NCI-H82 treated with DMSO at 0.1 percent for 48 hours (cell line): ENCODE measurements around the gene KL.

Experiments
- DNase-seq: peaks from one replicate; lab custom pipeline; 2025; ENCODE audit not compliant: unreplicated experiment; lab: John Stamatoyannopoulos, UW

The KL gene

DNA sequence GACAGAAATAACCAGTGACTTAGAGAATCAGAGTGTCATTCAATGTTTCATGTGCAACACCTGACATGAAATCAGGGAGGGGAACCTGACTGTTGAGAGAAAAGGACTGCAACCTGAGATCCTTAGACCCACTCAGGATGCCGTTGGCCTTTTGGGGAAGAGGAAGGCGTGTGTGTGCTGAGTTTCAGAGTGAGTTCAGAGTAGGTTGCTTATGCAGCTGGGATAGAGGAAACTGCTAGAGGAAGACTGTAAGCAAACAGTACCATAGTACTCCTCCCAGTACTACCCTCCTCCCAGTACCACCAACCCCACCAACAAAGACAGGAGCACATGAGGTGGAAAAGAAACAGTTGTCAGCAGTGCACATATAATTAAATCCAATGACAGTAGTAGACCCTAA lies 63.7 kb downstream of the KL start:
- no peak for DNase-seq

DNA sequence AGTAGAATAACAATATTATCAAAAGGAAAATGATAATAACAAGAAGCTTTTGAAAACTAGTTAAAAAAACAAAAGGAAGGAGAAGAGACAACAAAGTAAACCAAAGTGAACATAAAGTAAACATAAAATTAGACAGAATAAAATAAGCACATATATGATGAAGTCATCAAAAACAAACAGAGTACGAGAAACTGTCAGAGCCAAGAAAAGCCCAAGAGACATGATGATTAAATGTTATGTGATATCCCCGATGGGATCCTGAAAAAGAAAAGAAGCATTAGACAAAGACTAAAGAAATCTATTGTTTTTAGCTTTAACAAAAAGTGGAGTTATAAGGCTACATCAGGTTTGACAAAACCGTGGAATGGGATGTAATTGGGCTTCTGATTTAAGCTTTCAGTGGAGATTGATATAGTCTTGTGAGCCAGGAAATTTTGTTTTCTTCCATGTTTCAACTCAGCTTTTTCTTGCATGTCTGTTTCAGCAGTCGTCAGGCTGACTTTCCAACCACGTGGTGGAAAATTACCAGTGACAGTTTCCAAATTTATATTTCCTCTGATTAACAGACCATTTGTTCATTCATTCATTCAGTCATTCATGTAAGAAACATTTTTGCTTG lies 64.9 kb downstream of the KL start:
- no peak for DNase-seq

DNA sequence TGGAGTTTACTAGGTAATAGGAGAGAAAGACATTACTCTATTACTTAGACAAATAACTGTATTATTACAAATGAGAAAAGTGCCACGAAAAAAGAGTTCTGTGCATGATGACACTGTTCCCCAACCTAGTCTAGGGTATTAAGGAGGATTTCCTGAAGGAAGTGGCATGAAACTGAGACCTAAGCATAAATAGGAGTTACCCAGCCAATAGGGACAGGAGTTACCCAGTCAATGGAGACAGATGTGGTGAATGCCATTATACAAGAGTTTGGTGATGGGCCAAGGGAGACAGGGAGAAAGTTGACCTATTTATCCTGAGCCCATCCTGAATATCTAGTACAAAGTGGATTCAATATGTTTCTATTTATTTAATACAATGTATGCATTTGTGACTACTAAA lies 65.4 kb downstream of the KL start:
- no peak for DNase-seq

DNA sequence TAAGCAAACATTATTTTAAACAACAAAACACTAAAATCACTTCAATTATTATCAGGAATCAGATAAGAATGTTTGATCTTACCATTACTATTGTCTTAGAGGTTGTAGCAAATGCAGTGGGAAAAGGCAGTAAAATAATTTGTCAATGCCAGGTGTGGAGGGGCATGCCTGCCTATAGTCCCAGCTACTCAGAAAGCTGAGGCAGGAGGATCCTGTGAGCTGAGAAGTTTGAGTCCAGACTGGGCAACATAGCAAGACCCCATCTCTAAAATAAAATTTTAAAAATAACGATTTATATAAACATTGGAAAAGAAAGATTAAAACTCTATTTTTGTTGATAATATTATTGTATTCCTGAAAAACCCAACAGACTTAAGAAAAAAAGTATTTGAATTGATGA lies 66.8 kb downstream of the KL start:
- DNase-seq: no peak

DNA sequence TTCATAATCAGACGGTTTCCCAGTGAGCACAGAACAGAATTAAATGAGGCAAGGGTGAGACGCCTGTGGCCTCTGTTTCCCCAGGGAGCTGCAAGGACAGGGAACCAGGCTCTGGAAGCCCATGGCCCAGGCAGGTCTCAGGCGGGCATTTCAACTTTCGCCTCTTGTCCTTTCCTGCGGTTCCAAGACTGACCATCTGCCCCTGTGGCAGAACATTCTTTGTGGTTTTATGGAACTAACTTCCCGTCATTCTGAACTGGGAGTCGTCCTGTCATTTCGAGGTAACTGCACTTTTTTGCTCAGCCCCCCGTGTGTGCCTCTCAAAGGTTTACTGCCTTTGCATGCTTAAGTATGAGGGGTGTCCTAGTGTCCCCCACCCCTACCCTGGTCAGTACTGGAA lies 70.9 kb downstream of the KL start:
- DNase-seq: no peak

DNA sequence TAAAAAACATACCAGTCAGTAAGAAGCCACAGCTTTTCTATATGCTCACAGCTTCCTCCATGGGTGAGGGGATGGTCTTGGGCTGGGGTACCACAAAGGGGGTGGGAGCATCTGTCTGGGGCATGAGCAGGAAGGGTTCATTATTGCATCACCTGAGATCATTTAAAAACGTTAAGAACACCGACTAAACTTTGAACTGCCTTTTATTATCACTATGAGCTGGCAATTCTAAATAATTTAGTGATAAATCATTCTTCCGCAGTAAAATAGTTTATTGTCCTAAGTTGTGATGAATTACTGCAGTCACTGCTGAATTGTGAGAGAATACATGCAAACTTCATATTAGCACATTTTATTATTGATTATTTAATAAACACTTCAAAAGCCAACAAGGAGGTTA lies 71.6 kb downstream of the KL start:
- DNase-seq: no peak

DNA sequence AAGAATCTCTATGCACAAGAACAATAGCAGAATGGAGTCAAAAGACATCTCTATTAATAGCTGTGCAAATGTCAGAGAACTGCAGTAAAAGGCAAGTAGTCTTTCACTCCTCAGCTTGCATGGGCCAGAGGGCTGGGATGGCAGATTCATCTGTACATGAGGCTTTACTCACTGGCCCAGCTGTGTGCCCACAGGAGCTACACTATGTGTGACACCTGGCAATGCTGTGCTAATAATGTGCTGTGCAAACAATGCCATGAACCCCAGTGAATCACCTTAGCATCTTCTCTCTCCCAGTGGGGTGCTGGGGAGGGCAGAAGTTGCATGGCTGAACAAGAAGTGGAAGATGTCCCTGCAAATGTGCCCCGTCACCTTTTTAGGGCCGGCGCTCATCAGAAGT lies 73.1 kb downstream of the KL start:
- no peak for DNase-seq

DNA sequence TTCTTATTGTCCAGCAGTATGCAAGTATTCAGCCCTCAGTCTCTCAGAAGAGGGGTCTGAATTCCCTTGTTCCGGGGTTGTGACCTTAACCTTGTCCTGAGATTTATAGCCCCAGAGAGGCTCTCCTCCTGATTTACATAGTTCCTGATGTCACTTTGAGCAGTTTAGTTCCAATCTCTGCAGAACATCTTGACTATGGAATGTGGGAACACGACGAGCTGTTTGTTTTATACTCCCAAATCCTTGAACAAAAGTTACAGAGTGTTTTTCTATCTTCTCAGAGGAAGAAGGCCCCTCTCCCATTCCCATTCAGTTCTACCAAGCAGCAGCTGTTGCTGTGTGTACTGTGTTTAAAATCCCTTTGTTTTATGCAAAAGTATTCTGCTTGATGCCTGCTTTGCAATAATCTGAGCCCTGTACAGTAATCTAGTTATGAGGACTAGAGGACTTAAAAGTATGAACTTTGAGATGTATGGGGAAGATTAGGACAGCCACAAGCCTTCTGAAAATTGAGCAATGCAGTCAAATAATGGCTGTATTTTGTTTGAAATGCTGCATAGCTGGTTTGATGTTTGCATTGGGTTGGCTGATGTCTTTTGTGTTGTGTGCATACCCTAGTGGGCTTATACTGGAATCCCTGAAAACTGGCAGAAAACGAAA lies 74.7 kb downstream of the KL start:
- DNase-seq: peak; percentile 6

DNA sequence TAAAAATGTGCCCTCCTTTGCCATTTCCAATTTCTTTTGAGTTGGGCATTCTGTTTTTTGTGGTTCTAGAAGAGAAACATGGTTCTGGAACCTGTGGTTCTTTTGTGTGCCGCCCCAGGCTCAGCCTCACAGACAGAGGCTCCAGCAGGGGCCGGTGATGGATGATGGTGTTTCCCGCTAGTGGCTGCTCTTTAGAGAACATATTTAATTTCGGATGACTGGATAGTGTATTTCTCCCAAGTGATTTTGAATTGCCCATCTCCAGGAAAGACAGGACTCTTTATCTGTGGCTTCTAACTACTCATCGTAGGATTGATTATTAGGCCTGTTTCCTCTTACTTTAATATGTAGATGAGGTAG lies 75.2 kb downstream of the KL start:
- DNase-seq: no peak

DNA sequence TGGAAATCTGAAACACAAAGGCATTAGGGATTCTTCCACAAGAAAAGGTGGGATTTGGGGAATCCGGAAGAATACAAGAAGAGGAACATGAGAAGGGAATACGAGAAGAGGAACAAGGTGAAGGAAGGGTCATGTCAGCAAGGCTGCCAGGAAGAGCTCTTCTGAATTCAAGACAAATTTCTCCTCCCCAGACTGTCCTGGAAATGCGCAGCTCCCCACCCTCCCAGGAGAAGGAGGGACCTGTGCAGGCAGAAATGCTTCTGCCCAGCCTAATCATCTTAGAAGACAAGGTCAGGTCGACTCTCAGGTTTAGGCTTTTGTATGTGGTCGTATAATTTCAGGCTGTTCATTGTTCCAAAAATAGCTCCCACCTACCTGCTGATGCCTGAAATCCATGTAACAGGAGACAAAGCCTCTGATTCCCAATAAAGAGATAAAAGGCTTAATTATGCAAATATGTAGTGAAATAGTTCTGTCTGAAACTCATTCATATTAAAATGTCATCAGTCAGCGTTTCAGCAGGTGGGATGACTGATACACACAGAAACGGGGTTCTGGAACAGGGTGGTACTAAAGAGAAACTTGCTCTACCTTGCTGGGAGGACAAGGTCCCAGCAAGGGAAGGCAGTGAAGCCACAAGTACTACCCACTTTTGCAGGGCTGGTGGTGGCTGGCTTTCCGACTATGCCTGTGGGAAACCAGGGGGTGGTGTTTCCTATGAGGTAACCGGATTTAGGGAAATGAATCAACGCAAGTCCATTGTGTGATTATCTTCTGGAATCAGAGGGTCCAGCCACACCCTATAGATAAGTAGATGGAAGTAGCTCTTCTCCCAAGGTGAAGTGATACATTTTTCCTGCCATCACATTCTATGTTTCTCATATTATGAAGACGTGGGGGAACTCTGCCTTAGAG lies 76.1 kb downstream of the KL start:
- DNase-seq: no peak

DNA sequence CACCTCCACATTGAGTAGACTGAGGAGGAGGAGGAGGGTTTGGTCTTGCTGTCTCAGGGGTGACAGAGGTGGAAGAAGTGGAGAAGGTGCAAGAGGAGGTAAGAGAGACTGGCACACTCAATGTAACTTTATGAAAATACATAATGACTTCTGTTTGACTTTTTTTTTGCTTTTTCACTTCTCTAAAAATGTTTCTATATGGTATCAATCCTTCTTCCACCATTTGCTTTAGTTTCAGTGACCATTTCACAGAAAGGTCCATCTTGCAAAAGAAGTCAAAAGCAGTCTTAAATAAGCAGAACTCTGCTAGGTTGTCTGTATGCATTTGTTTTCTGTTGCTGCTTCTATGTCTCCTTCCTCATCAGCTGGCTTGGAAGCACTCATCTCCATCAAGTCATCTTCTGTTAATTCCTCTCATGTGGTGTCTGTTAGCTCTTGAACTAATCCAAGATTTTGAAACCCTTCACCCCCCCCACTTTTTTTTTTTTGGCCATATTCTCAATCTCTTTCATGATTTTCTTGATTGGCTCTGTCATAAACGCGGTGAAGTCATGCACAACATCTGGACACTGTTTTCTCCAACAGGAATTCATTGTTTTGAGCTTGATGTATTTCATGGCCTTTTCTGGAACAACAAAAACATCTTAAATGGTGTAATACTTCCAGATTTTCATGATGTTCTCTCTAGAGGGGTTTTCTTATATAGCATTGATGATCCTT lies 80.8 kb downstream of the KL start:
- no peak for DNase-seq

DNA sequence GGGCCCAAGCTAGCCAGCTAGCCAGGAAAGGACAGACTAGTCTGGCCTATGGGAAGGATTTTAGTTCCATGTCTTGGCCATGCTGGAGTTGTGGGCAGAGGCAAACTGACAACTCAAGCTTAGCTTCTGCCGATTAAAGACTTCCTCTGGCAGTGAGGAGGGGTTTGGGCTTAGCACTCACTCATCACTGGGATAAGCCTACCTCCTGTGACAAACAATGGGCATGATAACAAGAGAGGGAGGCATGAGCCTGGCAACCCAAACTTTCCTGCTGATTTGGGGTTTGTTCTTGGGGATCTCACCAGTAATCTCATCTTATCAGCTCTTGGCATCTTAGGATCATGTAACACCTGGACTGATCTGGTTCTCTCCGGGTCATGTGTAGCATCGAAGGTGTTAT lies 83.6 kb downstream of the KL start:
- no peak for DNase-seq

DNA sequence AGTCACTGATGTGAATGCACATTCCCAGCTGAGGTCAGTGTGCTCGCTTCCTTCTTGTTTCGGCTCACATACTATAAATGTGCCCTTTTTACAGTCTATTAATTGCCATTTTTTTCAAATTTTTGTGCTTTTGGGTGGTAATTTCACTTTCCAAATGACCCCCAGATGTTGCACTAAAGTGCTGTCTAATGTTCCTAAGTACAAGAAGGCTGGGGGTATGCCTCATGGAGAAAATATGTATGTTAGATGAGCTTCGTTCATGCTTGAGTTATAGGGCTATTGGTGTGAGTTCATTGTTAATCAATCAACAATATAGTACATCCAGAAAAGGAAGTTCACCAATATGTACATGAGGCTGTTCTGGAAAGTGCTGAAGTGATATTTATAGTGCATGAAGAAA lies 84.7 kb downstream of the KL start:
- DNase-seq: no peak

DNA sequence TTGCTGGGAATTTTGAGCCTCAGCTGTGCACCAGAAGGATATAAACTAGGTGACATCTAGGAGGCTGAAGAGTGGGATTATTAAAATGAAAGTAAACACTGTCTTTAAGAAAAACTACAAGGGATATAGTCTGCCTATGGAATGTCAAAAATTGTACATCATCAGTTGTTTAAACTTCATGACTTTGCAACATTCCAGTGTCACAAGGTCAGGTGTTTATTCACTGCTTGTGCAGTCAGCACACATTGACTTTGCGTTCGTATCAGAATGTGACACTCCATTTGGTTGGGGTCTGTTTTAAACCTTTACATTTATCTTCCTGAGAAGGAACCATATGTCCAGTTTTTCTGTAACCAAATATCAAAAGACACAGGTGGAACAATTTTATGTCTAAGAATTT lies 85.6 kb downstream of the KL start:
- DNase-seq: no peak

DNA sequence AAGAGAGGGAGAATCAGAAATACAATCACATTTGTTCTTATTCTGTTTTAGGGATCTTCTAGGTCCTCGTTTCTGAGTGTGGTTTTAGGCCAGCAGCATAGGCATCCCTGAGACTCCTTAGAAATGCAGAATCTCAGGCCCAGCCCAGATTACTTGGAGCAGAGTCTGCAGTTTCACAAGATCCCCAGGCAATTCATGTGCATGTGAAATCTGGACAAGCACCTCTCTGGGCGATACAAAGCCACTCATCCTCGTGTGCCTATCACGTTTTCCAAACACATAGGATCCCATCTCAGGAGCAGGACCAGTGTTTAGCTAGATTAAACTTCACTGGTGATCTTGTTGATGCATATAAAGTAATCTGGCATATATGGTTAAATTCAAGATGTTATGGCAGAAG lies 87.2 kb downstream of the KL start:
- no peak for DNase-seq

DNA sequence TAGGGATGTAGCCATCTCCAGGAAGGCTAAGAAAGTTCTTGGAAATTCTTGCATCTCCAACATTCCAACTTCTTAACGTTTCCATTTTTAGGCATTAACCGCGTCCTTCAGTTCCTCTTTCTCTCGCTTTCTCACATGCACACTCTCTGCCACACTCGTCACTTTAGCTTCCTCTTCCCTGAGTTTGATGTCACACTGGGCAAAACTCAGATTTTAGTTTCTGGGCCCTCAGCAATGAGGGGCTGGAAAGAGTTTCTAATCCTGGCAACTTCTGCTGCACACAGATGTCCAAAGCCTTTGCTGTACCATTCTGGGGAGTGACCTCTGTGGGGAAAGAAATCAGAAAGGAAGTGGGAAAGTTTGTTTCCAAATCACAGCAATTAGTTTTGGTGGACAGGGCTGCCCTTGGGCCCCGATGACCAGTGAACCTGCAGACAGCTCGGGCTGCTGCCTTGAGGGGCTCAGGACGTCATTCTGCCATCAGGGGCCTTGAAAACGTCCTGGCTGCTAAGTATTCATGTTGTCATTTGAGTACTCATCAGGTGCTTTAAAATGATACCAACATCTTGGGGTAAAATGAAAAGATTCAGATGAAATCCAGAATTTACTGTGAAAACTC lies 89.3 kb downstream of the KL start:
- no peak for DNase-seq

DNA sequence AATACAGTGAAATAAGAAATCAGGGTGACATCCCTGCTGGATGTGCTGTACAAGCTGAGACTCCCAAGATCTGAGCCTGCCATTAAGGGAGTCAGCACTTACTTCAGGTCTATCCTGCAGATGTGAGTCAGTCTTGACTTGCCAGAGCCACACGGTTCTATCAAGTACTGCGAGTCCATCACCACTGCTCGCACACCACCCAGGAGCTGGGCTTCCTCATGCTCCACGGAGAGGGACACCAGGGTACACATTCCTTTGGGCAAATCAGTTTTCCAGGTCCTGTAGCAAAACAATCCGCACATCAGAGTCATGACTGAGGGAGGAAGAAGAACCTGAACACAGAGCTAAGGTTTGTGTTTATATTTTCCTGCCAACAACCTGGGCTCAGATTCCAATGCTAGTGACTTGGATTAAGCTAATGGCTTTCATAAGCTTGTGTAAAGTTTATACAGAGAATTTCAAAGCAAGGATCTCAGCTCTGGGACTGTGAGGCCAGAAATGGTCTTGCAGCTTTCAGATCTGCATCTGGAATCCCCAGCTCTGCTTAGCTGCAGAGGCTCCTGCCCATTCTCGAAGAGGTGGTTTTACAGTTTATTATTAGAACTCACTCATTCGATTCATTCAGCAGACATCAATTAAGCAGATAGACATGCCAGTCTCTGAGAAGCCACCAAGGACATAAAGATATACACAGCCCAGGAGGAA lies 90.6 kb downstream of the KL start:
- DNase-seq: no peak

DNA sequence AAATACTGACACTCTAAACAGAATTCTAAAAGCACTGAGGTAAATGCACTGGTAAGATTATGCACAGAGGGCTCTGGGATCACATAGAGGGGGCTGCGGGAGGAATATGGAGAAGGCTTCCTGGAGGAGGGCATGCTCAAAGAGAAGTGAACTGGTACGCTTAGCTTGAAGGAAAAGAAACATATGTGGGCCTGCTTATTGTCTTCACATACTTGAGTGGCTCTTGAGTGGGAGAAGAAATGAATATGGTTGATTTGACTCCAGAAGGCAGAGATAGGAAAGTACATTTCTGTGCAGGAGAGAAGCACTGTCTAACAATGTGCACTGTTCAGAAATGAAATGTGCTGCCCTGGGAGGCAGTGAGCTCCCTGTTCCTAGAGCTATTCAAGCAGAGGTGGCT lies 91.1 kb downstream of the KL start:
- DNase-seq: no peak

DNA sequence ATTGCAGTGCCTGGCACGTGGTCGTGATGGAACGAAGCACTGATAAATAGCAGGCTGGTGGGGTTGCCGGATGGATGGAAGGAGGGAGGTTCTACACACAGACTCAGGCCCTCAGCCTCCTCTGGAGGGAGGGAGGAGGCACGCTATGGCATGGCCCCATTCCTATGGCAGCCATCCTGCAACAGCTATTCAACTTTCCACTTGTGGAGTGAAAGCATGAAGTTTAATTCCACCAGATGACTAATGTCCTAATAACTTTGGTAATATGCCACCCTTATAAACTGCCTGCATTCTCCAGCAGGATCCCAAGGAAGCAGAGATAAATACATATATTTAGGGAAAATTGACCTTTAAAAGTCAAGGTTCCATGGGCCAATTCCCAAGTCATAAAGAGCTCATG lies 92.4 kb downstream of the KL start:
- no peak for DNase-seq

DNA sequence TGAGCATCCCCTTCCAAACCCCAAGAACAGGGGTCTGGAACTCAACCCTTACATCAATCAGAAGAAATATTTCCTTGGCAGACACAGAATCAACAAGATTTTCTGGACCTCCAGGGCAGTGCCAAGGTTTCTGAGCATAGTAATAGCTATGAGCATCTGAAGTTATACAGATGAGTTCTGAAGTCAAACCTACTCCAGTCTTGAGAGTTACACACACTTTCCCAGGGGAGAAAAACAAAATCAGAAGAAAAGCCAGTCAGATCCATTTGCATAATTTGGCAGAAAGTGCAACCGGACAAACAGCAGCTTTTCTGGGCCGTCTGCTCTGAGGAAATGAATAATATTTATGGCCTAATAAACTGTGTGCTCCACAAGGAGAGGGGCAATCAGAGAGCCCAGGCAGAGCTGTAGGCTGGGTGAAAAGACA lies 93.1 kb downstream of the KL start:
- DNase-seq: no peak

DNA sequence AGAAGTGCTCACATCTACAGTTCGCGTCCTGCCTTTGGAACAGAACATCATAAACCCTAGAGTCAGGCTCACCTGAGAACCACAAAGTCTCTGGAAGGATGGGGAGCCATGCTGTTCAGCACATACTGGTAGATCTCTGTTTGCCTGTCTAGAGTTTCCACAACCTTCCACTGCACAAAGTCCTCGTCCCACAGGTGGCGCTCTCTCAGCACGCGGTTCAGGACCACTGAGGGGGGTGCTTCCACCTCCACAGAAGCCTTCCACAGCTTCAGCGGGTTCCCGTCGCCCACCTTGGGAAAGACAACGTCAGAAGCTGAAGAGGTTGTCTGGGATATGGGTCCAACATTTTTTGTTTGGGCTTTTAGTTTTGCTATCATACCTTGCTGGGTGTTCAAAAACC lies 93.6 kb downstream of the KL start:
- DNase-seq: no peak
